Tibial nerve (tissue), 4 donors: ENCODE data around the gene PAPOLA. TPM values are rescaled to one million over a fixed set of nuclear protein-coding genes. Genes with fewer than 3 reads are reported as not detected.

Source experiments
- DNase-seq, 2 donors: peaks; one replicate each; pipeline ENCODE4 v3.0.0-alpha.2; 2019; ENCODE audit warnings: low spot score in 2 of 2
- H3K27ac ChIP-seq, 4 donors: fragments of 200-600 bp; sonication (generic) in 3 of 4; one replicate each; pipeline ENCODE4 v1.5.1; 2017 to 2019; ENCODE audit warnings: mild to moderate bottlenecking in 1 of 4
- H3K27me3 ChIP-seq, 2 donors: fragments of 200-600 bp; sonication (generic) in 1 of 2; one replicate each; pipeline versions ENCODE4 v1.5.1 to v1.6.0; 2017 to 2019
- H3K36me3 ChIP-seq, 3 donors: fragments of 200-600 bp; sonication (generic); one replicate each; pipeline ENCODE4 v1.5.1; 2018 to 2019
- H3K4me1 ChIP-seq, 4 donors: fragments of 200-600 bp; sonication (generic) in 3 of 4; one replicate each; pipeline ENCODE4 v1.5.1; 2017 to 2019
- H3K4me3 ChIP-seq, 4 donors: fragments of 200-600 bp; sonication (generic) in 3 of 4; one replicate each; pipeline ENCODE4 v1.5.1; 2017 to 2019; ENCODE audit warnings: mild to moderate bottlenecking in 1 of 4, moderate library complexity in 1 of 4
- H3K9me3 ChIP-seq, 4 donors: fragments of 200-600 bp; sonication (generic) in 3 of 4; one replicate each; pipeline ENCODE4 v1.5.1; 2017 to 2019
- EP300 ChIP-seq, 2 donors: sonication (generic); formaldehyde crosslinking; IDR thresholded peaks; one replicate each; pipeline ENCODE4 v1.6.1; 2017; ENCODE audit warnings: antibody characterized with exemption in 2 of 2, mild to moderate bottlenecking in 1 of 2
- POLR2A ChIP-seq, 2 donors: fragments of 450-650 bp; IDR thresholded peaks; one replicate each; pipeline ENCODE4 v1.6.1; 2017; ENCODE audit warnings: antibody characterized with exemption in 2 of 2, mild to moderate bottlenecking in 2 of 2, moderate library complexity in 2 of 2
- WGBS, 2 donors: methylation state at CpG; one replicate each; pipeline ENCODE4 v1.1.5; 2018; 5-methylcytosine and 5-hydroxymethylcytosine counted together
- total RNA-seq, 4 donors: library from RNA; depleted of rRNA; stranded (reverse); fragments of >200 nt; gene quantifications; one replicate each; pipeline ENCODE4 v1.1.0, GENCODE V29; 2016
- TF ChIP-seq, protein P1 (sequence below), 5 experiments: fragments of 200-600 bp in 3 of 5; fragments of 450-650 bp in 2 of 5; sonication (generic) in 3 of 5; IDR thresholded peaks; one replicate each; pipeline ENCODE4 v1.5.1; 2016 to 2019; ENCODE audit warnings: antibody characterized with exemption in 5 of 5, mild to moderate bottlenecking in 3 of 5, moderate library complexity in 2 of 5

Gene PAPOLA
- total RNA-seq, 4 donors from 2014 or later: 129 to 141 (median 135) TPM

DNA sequence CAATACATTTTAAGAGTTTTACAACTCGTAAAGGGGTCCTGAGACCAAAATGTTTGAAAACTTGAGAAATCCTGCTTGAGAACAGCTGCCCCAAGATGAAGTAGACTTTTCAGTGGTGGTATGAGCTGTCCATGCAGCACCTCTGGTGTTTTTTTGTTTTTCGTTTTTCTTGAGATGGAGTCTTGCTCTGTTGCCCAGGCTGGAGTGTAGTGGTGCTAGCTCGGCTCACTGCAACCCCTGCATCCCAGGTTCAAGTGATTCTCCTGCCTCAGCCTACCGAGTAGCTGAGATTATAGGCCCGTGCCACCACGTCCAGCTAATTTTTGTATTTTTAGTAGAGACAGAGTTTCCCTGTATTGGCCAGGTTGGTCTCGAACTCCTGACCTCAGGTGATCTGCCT is 5.5 kb downstream of the PAPOLA start:
- Histone ChIP-seq H3K36me3 (no peaks in the 10 kb centered on the region), H3K4me1 (peaks cover 0 to 76% (median 26%) of the 10 kb centered on the region in 4 donors), H3K27ac (no peak overlapping the region), H3K4me3 (no peak overlapping the region), H3K9me3 (no peaks in the 10 kb centered on the region), H3K27me3 (no peaks in the 10 kb centered on the region)
- WGBS, 2 donors: 94 to 95% methylated on average over 7 of the region's 7 CpGs
- DNase-seq: no peak
- TF ChIP-seq POLR2A (IDR thresholded peaks at IDR 0.05) (no peak), EP300 (IDR thresholded peaks at IDR 0.05) (no peak)
- TF ChIP-seq, protein P1, sequence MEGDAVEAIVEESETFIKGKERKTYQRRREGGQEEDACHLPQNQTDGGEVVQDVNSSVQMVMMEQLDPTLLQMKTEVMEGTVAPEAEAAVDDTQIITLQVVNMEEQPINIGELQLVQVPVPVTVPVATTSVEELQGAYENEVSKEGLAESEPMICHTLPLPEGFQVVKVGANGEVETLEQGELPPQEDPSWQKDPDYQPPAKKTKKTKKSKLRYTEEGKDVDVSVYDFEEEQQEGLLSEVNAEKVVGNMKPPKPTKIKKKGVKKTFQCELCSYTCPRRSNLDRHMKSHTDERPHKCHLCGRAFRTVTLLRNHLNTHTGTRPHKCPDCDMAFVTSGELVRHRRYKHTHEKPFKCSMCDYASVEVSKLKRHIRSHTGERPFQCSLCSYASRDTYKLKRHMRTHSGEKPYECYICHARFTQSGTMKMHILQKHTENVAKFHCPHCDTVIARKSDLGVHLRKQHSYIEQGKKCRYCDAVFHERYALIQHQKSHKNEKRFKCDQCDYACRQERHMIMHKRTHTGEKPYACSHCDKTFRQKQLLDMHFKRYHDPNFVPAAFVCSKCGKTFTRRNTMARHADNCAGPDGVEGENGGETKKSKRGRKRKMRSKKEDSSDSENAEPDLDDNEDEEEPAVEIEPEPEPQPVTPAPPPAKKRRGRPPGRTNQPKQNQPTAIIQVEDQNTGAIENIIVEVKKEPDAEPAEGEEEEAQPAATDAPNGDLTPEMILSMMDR (IDR thresholded peaks at IDR 0.05): no peak

DNA sequence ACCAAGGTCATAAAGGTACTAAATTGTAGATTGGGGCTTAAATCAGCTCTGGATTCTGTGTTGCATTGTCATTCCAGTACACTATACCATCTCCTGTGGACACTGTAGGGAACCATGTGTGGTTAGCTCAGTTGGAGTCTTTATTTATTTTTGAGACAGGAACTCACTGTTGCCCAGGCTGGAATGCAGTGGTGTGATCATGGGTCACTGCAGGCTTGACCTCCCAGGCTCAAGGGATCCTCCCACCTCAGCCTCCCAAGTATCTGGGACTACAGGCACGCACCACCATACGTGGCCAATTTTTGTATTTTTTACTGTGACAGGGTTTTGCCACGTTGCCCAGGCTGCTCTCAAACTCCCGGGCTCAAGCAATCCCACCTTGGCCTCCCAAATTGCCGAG is 6.7 kb downstream of the PAPOLA start:
- no peaks in the 10 kb centered on the region for H3K9me3 ChIP-seq
- H3K4me3 ChIP-seq: no peak overlapping the region
- WGBS, 2 donors: 90 to 94% methylated on average over 5 of the region's 5 CpGs
- no peak for DNase-seq
- H3K4me1 ChIP-seq: peaks cover 0 to 81% (median 21%) of the 10 kb centered on the region in 4 donors
- H3K27me3 ChIP-seq: no peaks in the 10 kb centered on the region
- TF ChIP-seq EP300 (IDR thresholded peaks at IDR 0.05) (no peak), POLR2A (IDR thresholded peaks at IDR 0.05) (no peak)
- TF ChIP-seq, protein P1 (IDR thresholded peaks at IDR 0.05): no peak
- H3K36me3 ChIP-seq: no peaks in the 10 kb centered on the region
- no peak overlapping the region for H3K27ac ChIP-seq

DNA sequence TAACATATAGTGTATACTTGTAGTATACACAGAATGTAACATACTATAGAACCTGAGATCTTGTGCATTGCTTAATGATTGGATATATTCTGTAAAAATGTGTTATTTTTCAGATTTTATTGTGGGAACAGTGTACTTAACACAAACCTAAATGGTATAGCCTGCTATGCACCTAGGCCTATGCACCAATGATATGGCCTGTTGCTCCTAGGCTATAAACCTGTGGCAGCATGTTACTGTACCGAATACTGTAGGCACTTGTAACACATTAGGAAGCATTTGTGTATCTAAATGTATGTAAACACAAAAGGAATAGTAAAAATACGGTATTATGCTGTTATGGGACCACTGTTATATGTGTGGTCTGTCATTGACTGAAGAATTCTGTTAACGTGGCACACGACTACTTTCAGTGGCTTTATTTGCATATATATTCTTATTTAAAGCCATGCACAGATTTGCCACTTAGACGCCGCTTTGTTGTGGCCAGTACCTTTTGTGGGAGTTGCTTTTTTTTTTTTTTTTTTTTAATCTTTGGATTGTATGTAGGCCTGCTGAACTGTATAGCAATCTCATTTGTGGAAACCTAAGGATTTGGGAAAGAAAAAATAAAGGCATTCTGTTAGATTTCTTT is 7.4 kb downstream of the PAPOLA start:
- no peak for DNase-seq
- no peak overlapping the region for H3K4me3 ChIP-seq
- TF ChIP-seq EP300 (IDR thresholded peaks at IDR 0.05) (no peak), POLR2A (IDR thresholded peaks at IDR 0.05) (no peak)
- TF ChIP-seq, protein P1 (IDR thresholded peaks at IDR 0.05): no peak
- H3K27me3 ChIP-seq: no peaks in the 10 kb centered on the region
- no peaks in the 10 kb centered on the region for H3K36me3 ChIP-seq
- WGBS, 2 donors: 86 to 90% methylated on average over 6 of the region's 6 CpGs
- H3K4me1 ChIP-seq: peaks cover 0 to 81% (median 17%) of the 10 kb centered on the region in 4 donors
- no peaks in the 10 kb centered on the region for H3K9me3 ChIP-seq
- H3K27ac ChIP-seq: no peak overlapping the region

DNA sequence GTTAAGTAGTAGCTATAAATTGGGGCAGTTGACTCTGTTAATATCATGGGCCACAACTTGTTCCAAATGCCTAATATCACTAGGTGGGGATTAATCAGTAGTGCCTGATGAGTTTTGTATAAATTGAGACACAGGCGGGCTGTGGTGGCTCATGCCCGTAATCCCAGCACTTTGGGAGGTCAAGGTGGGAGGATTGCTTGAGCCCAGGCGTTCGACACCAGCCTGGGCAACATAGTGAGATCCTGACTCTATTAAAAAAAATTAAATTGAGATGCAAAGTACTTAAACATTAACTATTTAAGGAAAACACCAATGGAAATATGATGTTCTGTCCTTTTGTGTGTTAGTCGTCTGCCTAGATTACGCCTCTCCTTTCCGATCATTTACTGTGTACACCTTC is 9.0 kb downstream of the PAPOLA start:
- no peak overlapping the region for H3K27ac ChIP-seq
- no peaks in the 10 kb centered on the region for H3K9me3 ChIP-seq
- no peaks in the 10 kb centered on the region for H3K36me3 ChIP-seq
- no peak for DNase-seq
- H3K4me3 ChIP-seq: no peak overlapping the region
- WGBS, 2 donors: 91 to 94% methylated on average over 7 of the region's 7 CpGs
- no peak for TF ChIP-seq EP300 (IDR thresholded peaks at IDR 0.05)
- TF ChIP-seq, protein P1 (IDR thresholded peaks at IDR 0.05): no peak
- TF ChIP-seq POLR2A (IDR thresholded peaks at IDR 0.05): no peak
- H3K27me3 ChIP-seq: no peaks in the 10 kb centered on the region
- H3K4me1 ChIP-seq: peaks cover 0 to 81% (median 19%) of the 10 kb centered on the region in 4 donors

DNA sequence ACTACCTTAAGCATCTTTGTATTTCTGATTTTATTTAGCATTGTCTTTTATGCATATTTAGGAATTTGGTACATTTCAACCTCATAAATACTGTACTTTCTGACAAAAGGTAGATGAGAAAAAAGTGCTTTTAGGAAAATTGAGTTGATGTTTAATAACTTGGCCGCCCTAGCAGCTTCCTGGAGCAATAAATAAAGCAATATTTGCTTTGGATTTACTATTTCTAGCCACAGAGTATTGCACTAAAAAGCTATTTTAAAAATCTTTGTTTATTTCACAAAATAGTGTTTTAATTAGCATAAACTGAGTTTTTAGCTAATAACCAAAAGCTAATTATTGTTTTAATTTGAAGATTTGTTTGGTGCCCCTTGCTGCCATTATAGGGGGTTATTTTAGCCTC is 9.5 kb downstream of the PAPOLA start:
- Histone ChIP-seq H3K4me3 (no peak overlapping the region), H3K27ac (no peak overlapping the region), H3K27me3 (no peaks in the 10 kb centered on the region), H3K4me1 (peaks cover 0 to 84% (median 19%) of the 10 kb centered on the region in 4 donors), H3K9me3 (no peaks in the 10 kb centered on the region), H3K36me3 (no peaks in the 10 kb centered on the region)
- TF ChIP-seq, protein P1 (IDR thresholded peaks at IDR 0.05): no peak
- TF ChIP-seq POLR2A (IDR thresholded peaks at IDR 0.05): no peak
- no peak for TF ChIP-seq EP300 (IDR thresholded peaks at IDR 0.05)
- 73 to 77% methylated on average over 1 of the region's 1 CpG for WGBS, 2 donors
- no peak for DNase-seq
